GF-D8 (cell line): ENCODE results near the gene LCN1.
"Not testable (repeated sequence)": the region's sequence is repeated elsewhere in the genome, so short reads cannot be mapped to it uniquely, and the experiment has no call there.

Experiments used
- DNase-seq: peaks from one replicate; lab custom pipeline; 2025; lab: John Stamatoyannopoulos, UW

Gene LCN1

DNA sequence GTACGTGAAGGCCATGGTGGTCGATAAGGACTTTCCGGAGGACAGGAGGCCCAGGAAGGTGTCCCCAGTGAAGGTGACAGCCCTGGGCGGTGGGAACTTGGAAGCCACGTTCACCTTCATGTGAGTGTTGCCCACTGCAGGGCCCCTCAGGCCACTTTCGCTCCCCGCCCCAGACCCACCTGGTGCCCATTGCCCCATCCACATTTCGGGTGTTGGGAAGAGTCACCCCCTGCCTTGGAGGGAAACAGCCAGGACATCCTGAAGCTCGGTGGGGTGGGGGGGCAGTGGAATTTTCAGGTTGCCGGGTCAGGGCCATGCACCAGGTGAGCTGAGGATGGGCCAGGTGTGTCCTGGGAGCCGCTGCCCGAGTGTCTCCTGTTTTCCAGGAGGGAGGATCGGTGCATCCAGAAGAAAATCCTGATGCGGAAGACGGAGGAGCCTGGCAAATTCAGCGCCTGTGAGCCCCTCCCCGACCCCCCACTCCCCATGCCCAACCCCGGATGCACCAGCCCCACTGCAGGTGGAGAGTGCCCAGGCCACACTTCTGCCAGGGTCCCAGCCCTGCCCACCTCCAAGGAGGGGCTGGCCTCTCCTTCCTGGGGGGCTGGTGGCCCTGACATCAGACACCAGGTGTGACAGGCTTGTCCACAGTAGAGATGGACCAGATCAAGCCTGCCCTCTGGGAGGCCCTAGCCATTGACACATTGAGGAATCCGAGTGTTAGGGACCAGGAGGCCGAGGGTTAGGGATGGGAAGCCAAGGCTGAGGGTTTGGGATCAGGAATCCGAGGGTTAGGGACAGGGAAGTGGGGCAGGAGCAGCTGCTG, 25.8 kb downstream of the LCN1 start:
- not testable (repeated sequence) for DNase-seq

DNA sequence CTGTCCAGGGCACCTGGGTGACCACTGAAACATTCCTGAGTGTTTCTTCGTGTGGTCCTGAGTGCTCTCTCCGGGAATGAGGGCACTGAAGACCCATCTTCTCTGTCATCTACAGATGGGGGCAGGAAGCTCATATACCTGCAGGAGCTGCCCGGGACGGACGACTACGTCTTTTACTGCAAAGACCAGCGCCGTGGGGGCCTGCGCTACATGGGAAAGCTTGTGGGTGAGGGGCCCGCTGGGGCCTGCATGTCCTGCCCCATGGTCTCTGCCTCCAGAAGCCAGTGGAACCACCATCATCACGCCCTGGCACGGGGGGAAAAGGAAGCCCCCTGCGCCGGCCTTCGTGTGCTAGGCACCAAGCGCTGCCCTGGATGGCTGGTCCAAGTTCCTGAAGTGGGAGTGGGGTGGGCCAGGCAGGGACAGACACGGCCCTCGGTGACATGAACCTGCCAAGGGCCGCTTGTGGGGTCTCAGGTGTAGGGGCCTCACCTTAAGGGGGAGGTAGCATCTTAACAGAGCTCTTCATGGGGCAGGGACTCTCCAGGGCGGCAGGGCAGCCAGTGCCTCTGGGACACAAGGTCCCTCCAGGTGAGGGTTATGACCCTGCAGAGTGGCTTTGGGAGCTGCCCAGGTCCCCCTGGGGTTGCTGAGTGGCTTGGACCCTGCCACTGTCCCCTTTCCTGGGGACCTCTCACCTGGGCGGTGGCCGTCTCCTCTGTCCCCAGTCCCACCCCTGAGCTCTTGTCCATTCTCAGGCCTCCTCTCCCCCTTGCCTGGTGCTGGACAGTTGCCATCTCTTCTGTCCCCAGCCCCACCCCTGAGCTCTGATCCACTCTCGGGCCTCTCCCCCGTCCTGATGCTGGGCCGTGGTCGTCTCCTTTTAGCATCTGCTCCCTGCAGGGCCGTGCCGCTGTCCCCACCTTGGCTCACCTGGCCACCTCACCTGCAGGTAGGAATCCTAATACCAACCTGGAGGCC, 26.8 kb downstream of the LCN1 start:
- no peak for DNase-seq

DNA sequence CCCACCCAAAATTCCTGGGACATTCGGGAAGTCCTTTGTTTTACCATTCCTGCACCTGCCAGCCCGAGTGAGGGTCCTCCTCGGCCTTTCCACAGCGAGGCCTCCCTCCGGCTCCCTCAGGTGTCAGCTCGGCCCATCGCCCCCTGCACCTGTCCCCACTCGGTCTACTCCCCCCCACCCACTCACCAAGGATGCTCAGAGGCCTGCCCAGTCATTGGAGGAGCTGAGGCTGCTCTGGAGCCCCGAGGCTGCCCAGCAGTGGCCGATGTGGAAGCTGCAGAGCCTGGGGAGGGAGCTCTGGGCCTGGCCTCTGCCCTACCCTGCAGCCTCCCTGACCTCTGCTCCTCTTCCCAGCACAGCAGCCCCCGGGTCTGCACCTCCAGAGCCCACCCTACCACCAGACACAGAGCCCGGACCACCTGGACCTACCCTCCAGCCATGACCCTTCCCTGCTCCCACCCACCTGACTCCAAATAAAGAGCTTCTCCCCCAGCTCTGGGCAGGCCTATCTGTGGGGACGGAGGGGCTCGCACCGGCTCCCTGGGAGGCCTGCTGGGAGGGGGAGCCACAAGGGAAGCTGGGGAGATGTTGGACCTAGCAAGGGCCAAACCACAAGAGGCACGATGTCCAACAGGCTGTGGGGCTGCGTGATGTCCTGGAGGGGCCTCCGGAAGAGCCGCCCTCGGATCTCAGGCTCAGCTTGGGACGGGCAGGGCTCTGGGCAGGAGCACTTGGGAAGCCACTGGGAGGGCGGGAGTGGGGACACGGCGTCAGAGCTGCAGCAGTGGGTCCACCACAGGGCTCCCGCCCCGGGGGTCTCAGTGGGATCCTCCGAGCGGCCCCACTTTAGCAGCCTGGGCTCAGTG, 28.5 kb downstream of the LCN1 start:
- DNase-seq, result not testable (repeated sequence)

DNA sequence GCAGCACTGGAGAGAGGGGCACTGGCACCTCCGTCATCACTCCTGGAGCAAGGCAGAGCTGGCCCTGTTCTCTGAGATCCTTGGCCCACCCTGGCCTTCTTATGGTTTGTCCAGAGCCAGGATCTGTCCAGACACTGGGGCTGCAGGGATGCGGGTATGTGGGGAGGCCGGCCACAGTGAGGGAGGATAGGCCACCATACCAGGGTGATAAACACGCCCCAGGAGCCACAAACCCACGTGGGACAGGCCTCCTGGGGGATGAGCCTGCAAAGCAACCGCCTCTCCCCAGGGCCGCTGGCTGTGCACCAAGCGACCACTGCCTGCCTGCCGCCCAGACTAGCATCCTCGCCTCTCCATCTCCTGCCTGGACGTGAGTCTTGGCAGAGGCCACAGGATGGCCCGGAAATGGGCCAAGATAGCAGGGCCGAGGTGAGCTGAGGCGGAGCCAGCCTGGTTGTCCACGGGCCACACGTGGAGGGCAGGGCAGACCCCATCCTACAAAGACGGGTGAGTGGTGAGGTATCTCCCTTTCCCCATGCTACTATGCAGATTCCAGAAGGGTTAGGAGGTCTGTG, 29.2 kb downstream of the LCN1 start:
- DNase-seq, result no peak

DNA sequence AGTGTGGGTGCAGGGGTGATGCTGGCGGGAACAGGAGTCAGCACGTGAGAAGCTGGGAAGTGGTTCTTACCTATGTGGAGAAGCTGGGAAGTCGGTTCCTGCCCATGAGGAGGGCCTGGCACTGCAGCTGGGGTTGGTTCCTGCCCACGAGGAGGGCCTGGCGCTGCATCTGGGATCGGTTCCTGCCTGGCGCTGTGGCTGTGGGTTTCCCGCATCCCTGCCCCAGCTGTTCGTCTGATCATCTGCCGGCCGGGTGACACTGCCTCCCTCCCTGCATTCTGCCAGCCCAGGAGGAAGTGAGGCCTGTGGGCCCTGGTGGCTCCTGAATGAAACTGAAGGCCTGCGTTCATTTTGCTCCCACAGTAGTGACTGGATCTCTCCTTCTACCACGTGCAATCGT, 29.8 kb downstream of the LCN1 start:
- DNase-seq, result no peak

DNA sequence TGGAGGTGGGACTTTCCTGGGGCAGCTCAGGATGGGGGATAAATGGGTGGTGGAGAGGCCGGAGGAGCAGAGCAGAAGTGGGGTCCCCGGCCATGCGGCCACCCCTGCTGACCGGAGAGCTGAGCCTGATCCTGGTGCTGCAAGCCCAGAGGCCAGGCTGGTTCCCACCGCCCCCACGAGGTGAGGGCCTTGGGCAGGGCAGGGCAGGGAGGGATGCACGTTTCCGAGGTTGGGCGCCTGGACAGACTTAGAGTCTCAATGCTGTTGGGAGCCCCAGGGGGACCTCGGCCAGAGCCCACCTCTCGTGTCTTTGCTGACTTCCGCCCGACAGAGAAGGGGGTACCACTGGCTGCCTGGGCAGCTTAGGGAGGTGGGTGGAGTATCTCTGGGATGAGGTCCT, 30.2 kb downstream of the LCN1 start:
- DNase-seq, result no peak

DNA sequence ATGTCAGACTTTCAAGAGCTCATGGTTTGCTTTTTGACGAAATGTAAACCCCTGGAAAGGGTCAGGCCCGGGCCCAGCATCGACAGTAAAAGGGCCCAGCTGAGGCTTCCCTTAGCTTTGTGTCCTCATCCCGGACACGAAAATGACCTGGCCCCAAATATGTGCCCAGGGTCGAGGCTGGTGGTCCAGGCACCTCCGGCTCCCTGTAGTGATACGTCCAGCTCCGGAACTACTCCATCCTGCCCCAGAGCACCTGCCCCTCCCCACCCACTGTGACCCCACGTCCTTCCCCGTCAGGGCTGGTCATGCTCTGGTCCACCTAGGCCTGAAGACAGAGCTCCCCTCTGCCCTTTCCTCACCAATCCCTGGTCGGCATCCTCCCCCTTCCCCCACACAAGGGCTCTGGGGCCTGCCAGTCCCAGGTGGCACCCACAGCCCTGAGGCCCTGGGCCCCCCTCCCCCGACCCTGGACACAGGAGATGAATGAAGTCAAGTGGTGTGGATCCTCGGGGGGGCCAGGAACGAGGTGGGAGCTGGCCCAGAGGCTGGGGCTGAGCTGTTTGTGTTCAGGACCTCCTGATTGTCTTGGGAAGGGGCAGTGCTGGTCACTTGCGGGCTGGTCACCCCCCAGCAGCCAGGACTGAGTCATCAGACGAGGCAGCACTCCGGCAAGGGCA, 30.9 kb downstream of the LCN1 start:
- no peak for DNase-seq

DNA sequence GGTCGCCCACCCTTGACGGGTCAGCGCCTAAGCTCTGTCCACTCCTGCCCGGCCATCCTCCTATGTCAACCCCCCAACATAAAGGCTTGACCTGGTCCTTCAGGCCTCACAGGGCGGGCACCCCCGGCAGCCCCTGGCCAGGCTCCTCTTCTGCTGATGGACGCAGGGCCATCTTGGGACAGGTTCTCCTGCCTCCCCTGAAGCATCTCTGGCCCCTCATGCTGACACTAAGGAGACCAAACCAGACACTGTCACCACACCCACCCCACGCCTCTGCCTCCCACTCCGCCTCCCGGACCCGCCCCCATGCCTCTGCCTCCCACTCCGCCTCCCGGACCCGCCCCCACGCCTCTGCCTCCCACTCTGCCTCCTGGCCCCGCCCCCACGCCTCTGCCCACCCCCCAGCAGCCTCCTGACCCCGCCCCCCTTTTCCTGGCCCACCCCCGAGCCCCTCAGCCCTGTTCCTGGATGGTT, 31.5 kb downstream of the LCN1 start:
- DNase-seq, result no peak

DNA sequence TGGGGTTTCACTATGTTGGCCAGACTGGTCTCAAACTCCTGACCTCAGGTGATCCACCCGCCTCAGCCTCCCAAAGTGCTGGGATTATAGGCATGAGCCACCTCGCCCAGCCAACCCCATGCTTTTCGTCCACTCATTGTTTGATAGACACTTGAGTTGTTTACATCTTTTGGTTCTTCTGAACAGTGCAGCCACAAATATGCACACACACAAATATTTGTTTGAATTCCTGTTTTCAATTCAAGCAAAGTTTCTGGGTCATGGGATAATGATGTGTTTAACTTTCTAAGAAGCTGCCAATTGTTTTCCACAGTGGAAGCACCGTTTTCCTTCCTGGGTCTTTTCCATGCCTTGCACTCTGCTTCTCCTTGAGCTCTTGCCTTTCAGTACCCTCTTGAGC, 33.5 kb downstream of the LCN1 start:
- DNase-seq, result no peak

DNA sequence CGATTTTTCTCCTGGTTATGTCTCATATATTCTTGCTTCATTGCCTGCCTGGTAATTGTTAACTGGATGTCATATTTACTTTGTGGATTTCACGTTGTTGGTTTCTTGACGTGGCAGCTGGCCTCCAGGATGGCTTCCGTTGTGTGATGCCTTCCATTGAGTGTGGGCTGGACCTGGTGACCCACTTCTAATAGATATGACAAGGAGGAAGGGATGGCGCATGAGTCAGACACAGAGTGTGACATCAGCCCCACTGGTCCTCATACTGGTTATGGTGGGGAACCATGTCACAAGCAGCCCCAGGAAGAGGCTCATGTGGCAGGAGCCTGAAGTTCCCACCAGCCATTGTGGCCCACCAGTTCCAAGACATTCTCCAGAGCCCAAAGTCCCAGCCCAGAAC, 34.0 kb downstream of the LCN1 start:
- no peak for DNase-seq

DNA sequence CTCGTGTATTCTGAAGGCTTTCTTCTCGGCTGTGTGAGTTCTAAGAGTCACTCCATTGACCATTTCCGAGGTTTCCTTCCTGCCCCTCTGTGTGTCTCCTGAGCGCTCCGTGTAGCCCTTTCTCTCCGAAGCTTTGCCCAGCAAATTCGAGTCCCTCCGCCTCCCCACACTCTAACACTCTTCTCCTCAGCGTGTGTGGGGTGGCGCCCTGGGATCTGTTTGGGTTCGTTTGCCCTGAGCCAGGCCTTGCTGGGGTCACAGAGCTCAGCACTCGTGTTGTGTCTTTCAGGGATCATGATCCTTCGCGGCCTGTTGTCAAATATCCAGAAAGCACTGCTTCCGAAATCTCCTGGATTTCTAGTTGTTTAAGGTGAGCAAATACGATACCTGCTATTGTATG, 34.7 kb downstream of the LCN1 start:
- no peak for DNase-seq

DNA sequence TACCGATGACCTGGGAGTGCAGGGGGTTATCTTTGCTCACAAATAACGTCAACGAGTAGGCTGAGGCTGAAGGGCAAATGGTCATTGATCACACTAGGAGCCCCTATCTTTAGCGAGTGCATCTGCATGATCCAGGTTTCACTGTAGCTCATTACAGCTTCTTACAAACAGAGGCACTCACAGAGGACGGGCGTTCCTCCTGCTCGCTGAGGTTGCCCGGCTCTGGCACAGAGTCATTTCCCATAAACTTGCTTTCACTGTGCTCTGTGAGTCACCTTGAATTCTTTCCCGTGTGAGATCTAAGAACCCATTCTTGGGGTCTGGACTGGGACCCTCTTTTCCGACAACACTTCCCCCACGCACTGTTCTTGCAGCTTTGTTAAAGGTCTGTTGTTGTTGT, 38.4 kb downstream of the LCN1 start:
- no peak for DNase-seq

DNA sequence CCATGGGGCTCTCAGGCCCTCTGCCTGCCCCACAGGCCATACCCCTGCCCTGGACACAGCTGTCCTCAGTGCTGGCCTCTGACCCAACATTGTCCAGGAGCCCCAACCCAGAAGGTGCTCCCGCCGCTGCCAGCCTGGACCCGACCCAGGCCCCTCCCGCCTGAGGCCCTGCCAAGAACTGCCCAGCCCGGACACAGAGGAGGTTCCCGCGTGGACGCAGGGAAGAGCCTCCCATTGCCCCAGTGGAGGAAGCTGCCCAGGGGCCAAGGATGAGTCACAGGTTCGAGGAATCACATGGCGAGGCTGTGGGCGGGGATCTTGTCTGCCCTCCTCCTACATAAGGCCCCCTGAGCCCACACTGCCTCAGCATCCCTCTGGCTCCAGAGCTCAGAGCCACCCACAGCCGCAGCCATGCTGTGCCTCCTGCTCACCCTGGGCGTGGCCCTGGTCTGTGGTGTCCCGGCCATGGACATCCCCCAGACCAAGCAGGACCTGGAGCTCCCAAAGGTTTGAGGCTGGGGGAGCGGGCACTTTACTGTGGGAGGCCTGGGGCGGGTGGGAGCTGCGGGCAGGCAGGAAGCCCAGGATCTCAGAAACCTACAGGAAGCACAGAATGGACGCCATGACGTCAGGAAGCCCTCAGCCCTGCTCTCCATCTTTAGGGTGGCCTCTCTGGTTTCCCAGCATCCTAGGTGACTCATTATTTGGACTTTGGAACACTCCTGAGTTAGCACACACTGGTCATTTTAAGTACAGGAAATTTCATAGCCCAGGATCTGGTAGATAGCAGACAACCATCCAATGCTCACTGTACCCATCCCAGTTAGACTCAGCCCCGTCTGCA, 40.4 kb downstream of the LCN1 start, which contains the start of gene PAEP:
TSS of gene PAEP (plus strand) at position 366 of the 844 bp plus-strand sequence.
- no peak for DNase-seq

DNA sequence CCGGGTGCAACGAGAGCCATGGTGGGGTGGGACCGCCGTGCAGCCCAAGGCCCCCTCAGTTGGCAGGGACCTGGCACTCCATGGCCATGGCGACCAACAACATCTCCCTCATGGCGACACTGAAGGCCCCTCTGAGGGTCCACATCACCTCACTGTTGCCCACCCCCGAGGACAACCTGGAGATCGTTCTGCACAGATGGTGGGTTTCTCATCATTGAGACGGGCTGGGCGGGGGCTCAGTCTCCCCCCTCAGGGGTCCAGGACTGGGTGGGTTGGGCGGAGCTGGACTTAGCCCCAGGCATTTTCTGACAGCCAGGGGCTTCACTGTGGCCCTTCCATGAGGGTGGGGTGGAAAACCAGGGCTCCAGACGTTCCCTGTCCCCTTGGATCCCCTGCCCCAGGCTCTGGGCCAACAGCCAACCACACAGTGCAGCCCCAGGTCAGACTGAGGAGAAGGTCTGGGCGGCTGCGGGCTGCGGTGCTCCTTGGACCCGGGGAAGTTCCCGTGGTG, 41.0 kb downstream of the LCN1 start:
- DNase-seq, result no peak

DNA sequence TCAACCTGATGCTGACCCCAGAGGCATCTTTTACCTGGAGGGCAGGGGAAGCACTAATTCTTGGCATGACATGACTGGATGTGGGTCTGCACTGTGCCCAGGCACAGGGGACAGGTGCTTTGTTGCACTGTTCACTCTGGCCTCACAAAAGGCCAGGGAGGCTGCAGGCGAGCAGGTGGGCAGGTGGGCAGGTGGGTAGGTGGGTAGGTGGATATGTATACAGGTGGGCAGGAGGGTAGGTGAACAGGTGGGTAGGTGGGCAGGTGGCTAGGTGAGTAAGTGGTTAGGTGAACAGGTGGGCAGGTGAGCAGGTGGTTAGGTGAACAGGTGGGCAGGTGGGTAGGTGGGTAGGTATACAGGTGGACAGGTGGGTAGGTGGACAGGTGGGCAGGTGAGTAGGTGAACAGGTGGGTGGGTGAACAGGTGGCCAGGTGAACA, 41.8 kb downstream of the LCN1 start:
- no peak for DNase-seq

DNA sequence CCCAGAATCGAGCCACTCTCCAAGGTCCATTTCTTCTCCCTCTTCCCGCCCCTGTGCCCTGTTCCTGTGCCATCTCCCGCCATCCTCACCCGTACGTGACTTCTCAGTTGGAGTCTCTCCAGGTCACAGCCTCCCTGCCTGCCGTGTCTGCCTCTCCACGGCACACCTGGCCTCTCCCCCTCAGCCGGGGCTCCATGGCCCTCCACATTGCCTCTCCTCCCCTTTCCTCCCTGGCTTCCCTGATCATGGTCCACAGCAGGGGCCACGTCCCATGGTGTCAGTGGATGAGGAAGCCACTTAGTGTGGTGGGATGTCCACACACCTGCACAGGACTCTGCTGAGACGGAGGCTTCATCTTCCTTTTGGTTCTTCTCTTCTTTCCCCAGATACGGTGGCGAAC, 42.6 kb downstream of the LCN1 start:
- no peak for DNase-seq

DNA sequence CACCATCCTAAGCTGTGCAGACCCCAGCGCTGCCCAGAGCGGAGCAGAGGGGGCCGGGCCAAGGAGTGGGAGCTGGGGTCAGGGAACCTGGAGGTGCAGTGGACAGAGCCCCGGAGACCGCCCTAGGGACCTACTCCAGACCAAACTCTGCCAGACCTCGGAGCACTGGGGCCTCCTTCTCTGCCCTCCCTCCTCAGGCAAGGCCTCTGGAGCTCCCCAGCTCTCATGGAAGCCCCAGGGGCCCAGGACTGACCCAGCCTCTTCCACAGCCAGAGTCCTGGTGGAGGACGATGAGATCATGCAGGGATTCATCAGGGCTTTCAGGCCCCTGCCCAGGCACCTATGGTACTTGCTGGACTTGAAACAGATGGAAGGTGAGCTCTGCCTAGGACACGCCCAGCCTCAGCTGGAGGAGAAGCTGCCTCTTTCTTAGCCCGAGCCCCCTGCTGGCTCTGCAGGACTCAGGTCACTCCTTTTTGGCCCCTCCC, 43.9 kb downstream of the LCN1 start:
- DNase-seq, result no peak

DNA sequence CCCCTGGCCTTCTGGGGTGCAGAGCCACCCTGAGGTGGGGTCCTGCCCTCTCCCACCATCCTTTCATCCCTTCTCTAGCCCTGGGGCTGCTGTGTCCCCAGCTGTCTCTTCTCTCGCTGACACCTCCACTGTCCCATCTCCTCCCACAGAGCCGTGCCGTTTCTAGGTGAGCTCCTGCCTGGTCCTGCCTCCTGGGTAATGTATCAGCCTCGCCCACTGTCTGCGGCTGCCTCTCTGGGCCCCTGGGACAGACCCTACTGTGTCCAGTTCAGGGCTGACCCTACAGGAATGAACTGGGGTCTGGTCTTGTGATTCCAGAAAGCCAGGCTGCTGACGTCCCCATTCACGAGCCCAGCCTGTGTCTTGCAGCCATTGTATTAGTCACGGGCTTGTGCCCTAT, 44.4 kb downstream of the LCN1 start:
- no peak for DNase-seq

DNA sequence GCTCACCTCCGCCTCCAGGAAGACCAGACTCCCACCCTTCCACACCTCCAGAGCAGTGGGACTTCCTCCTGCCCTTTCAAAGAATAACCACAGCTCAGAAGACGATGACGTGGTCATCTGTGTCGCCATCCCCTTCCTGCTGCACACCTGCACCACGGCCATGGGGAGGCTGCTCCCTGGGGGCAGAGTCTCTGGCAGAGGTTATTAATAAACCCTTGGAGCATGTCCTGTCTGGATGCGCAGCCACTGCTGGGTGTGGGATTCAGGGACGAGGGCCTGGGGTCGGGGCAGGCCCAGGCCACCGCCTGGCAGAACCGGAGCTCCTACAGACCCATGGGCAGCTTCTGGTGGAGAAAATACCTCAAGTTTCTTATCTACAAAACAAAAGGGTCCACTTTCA, 45.3 kb downstream of the LCN1 start:
- no peak for DNase-seq

DNA sequence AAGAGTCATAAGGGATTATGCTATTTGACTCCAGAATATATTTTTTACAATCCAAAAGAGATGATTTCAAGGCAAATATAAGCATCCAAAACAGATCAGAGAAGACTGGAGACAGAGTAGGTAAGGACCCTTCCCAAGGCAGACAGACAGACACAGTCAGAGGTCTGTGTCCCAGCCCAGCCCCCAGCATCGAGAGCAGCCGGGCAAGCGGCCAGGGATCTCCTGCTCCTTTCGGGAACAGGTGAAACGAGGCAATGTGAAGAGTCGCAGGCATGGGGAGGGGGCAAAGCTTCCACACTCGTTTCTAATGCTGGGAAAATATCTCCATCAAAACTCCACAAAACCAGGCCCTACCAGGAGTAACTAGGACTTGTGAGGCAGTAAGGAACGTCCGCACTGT, 46.1 kb downstream of the LCN1 start:
- DNase-seq, result no peak
